ENCODE measurements around the gene FXYD6.

GRCh38 chr11:117906710-117907109 is 30.3 kb upstream of the FXYD6 start:
- TF ChIP-seq CTCF (IDR thresholded peaks at IDR 0.05; ENCODE audit: low read length) (no peak), EZH2phosphoT487 (IDR thresholded peaks at IDR 0.05; ENCODE audit: low read length) (no peak)
